AG04450 (cell line): ENCODE data around the gene TNFRSF19. TPM values are rescaled to one million over a fixed set of nuclear protein-coding genes. Genes with fewer than 3 reads are reported as not detected.
A peak's percentile ranks its signal among the peaks of the same experiment; 100 is the strongest.

Source experiments
- CTCF ChIA-PET: fragments of 300-600, 350-600 bp; formaldehyde crosslinking; extraction: SDS; loops from one replicate; lab custom pipeline; 2022; ENCODE audit warnings: antibody characterized with exemption, inconsistent platforms; lab: Charles Lee
- POLR2A ChIA-PET: fragments of 350-600 bp; formaldehyde crosslinking; extraction: SDS; loops from one replicate; lab custom pipeline; 2021; ENCODE audit warnings: antibody characterized with exemption, inconsistent platforms; lab: Yijun Ruan, JAX
- DNase-seq: peaks from one replicate; pipeline ENCODE4 v3.0.0-alpha.2; 2011; ENCODE audit warnings: low read depth, low spot score
- H3K27ac ChIP-seq: one replicate; pipeline ENCODE4 v1.5.1; 2012; ENCODE audit warnings: low read depth, low read length, control low read depth
- H3K27me3 ChIP-seq: one replicate; pipeline ENCODE4 v1.6.0; 2012; ENCODE audit warnings: low read length; ENCODE audit not compliant: control insufficient read depth, insufficient read depth
- H3K4me3 ChIP-seq: 2 replicates; pipeline ENCODE4 v1.5.1; 2011; ENCODE audit warnings: mild to moderate bottlenecking, low read depth, low read length, control low read depth
- H3K9me3 ChIP-seq: 2 replicates; pipeline ENCODE4 v1.5.1; 2012; ENCODE audit warnings: low read length; ENCODE audit not compliant: control insufficient read depth, insufficient read depth
- CTCF ChIP-seq: IDR thresholded peaks from 2 replicates; pipeline ENCODE4 v1.5.1; 2011; ENCODE audit warnings: low read depth, low read length, control low read depth, inconsistent platforms
- polyA plus RNA-seq: library from polyadenylated mRNA; depleted of rRNA; stranded (reverse); fragments of >200 nt; gene quantifications from 2 replicates; pipeline ENCODE4 v1.2.3, GENCODE V29; 2011

TNFRSF19 gene
- polyA plus RNA-seq, 1 experiment: 183 TPM

DNA sequence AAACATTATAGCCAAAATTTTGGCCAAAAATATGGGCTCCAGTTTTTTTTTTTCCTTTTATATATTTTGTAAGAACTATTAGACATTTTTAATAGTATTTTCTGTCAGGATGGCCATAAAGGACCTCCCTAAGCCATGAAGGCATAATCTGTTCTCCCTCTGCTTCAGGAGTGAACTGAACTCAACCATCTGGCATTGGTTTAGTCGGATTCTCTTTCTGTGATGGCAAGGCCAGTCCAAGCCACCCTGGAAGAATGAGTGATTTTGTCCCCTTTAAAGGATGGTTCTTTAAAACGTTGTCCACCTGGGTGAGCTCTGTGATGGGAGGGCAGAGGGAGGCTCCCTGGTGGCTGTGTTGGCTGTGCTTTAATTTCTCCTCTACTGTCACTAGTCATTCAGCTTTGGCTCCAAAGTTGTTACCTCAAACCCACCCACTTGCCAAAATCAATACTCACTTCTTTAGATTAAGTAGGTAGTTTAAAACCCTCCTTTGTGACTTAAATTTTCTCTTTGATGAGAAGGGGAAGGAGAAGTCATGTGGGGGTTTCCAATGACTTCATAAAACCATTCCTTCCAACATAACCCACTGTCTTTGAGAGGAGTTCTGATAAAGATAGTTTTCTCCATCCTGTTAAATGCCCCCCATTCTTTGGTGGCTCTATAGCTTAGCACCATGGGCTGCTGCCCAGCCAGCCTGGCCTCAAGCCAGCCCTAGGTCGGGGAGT, 4.4 kb downstream of the TNFRSF19 start:
- no peaks in the 10 kb centered on the region for H3K27me3 ChIP-seq
- ChIA-PET CTCF (no interaction called here), POLR2A (interaction anchor here (0.5 kb wide), 1 partner anchor 53 kb away, joined by 5 read pairs; no protein-coding TSS in a partner anchor)
- H3K27ac ChIP-seq: no peak overlapping the region
- H3K4me3 ChIP-seq: peak overlapping the region; percentile 5; the same call in 1 of the 2 replicates
- H3K9me3 ChIP-seq: no peaks in the 10 kb centered on the region
- DNase-seq: no peak
- no peak for TF ChIP-seq CTCF

DNA sequence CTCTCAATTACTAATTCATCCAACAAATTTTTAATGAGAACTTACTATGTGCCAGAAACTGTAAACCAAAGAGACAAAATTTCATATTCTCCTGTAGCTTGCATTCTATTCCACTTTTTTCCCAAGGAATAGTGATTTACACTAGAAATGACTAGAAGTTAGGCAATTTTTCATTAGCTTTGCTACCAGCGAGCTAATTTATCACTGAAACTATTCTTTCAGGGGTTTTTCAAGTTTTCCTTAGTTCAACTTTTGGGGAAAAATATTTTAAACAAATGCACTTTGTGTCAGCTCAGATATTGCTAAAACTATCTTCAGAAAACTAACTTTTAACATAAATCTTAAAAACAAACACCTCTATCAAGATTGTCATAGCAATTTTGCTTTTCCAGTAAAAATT, 5.4 kb downstream of the TNFRSF19 start:
- no peak for DNase-seq
- no peak for TF ChIP-seq CTCF
- CTCF ChIA-PET: interaction anchor here (0.6 kb wide), 1 partner anchor 29 kb away, joined by 4 read pairs; no protein-coding TSS in a partner anchor
- Histone ChIP-seq H3K27ac (no peak overlapping the region), H3K27me3 (no peaks in the 10 kb centered on the region), H3K4me3 (no peak overlapping the region), H3K9me3 (no peaks in the 10 kb centered on the region)
- POLR2A ChIA-PET: interaction anchor here (0.5 kb wide), 1 partner anchor 35 kb away, joined by 3 read pairs; no protein-coding TSS in a partner anchor

- peak overlapping the region; percentile 53 for H3K27ac ChIP-seq
- H3K27me3 ChIP-seq: no peaks in the 10 kb centered on the region
- POLR2A ChIA-PET: interaction anchor here (1.4 kb wide), 1 partner anchor 290 kb away, joined by 3 read pairs; no protein-coding TSS in a partner anchor
- H3K9me3 ChIP-seq: no peaks in the 10 kb centered on the region; the same call in 1 of the 2 replicates
- peak overlapping the region; percentile 84 for H3K4me3 ChIP-seq
- peak; percentile 65 for TF ChIP-seq CTCF
- CTCF ChIA-PET: interaction anchor here (1.1 kb wide), 2 partner anchors 8 to 93 kb away, joined by 3 read pairs; partner anchors contain the start of gene TNFRSF19
- DNase-seq: peak; percentile 37
These were observed 8.3 kb downstream of the TNFRSF19 start for GRCh38 chr13:23578411-23579071.

- no peaks in the 10 kb centered on the region for H3K27me3 ChIP-seq
- ChIA-PET POLR2A (interaction anchor here (1.4 kb wide), 1 partner anchor 289 kb away, joined by 3 read pairs; no protein-coding TSS in a partner anchor), CTCF (interaction anchor here (1.1 kb wide), 2 partner anchors 9 to 92 kb away, joined by 3 read pairs; partner anchors contain the start of gene TNFRSF19)
- DNase-seq: peak; percentile 53
- no peaks in the 10 kb centered on the region; the same call in 1 of the 2 replicates for H3K9me3 ChIP-seq
- H3K27ac ChIP-seq: peak overlapping the region; percentile 53
- peak overlapping the region; percentile 84 for H3K4me3 ChIP-seq
- TF ChIP-seq CTCF: no peak
These were observed 9.1 kb downstream of the TNFRSF19 start for GRCh38 chr13:23579072-23579895.
